RWPE2 (cell line): ENCODE results near the gene SUGCT.

Experiments
- ATAC-seq: fragments of 200-7000 bp; cut with Tn5 transposase; 3 replicates; pipeline ENCODE4 v1.9.1; 2021; ENCODE audit warnings: low read depth
- DNase-seq: peaks from one replicate; pipeline ENCODE4 v3.0.0-alpha.2; 2020; ENCODE audit warnings: low spot score
- H3K27ac ChIP-seq: fragments of 450-650 bp; 2 replicates; pipeline ENCODE4 v1.5.1; 2017; ENCODE audit warnings: mild to moderate bottlenecking; ENCODE audit not compliant: poor library complexity, severe bottlenecking
- H3K27me3 ChIP-seq: fragments of 250-450 bp; sonication (Bioruptor Pico); 2 replicates; pipeline ENCODE4 v1.5.1; 2021; ENCODE audit warnings: mild to moderate bottlenecking, moderate library complexity; ENCODE audit not compliant: insufficient read depth, poor library complexity, severe bottlenecking
- H3K36me3 ChIP-seq: fragments of 250-450 bp; sonication (Bioruptor Pico); 2 replicates; pipeline ENCODE4 v1.5.1; 2020; ENCODE audit warnings: low read depth, mild to moderate bottlenecking, moderate library complexity
- H3K4me1 ChIP-seq: fragments of 250-450 bp; sonication (Bioruptor Pico); 2 replicates; pipeline ENCODE4 v1.5.1; 2021; ENCODE audit warnings: mild to moderate bottlenecking, moderate library complexity; ENCODE audit not compliant: insufficient read depth, poor library complexity, severe bottlenecking
- H3K4me3 ChIP-seq: fragments of 250-450 bp; sonication (Bioruptor Pico); 2 replicates; pipeline ENCODE4 v1.5.1; 2021; ENCODE audit warnings: mild to moderate bottlenecking, moderate library complexity; ENCODE audit not compliant: severe bottlenecking
- H3K9me3 ChIP-seq: fragments of 250-450 bp; sonication (Bioruptor Pico); 2 replicates; pipeline ENCODE4 v1.5.1; 2021; ENCODE audit warnings: mild to moderate bottlenecking, moderate library complexity; ENCODE audit not compliant: severe bottlenecking
- CTCF ChIP-seq: fragments of 450-650 bp; IDR thresholded peaks from one replicate; pipeline ENCODE4 v1.5.1; 2017; ENCODE audit warnings: mild to moderate bottlenecking, moderate library complexity; ENCODE audit not compliant: poor library complexity, severe bottlenecking

Gene SUGCT

GRCh38 chr7:40880581-40880980 is 745.8 kb downstream of the SUGCT start:
- no peaks in the 10 kb centered on the region for H3K27me3 ChIP-seq
- no peak overlapping the region for H3K27ac ChIP-seq
- no peak for DNase-seq
- TF ChIP-seq CTCF: no peak
- no peak overlapping the region for H3K4me3 ChIP-seq
- ATAC-seq: no peak
- H3K9me3 ChIP-seq: no peaks in the 10 kb centered on the region
- H3K4me1 ChIP-seq: no peaks in the 10 kb centered on the region
- no peaks in the 10 kb centered on the region for H3K36me3 ChIP-seq

DNA sequence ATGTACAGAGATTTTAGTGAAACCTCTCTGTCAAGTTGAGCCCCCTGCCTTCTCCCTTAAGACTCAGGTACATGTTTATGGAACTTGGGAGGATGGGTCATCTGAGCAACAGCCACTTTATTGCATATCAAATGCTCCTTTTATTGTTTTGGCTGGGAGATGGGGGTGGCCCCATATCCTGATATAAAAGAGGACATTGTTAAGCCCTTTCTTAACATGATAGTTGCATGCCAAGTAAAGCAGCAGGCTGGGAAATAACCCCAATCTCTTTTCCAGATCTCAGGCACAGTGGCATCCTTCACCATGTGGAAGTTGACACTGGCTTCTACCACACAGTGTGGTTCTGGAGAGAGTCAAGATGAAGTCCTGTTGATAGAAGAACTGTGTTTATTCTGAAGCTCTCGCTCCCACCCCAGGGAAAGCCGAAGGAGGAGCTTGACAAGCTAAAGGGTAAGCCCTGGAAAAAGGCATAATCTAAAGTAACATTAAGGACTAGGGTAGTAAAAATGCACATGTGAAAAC is 746.7 kb downstream of the SUGCT start:
- H3K4me3 ChIP-seq: no peak overlapping the region
- no peak overlapping the region for H3K27ac ChIP-seq
- H3K27me3 ChIP-seq: no peaks in the 10 kb centered on the region
- DNase-seq (no peak), ATAC-seq (no peak)
- H3K36me3 ChIP-seq: no peaks in the 10 kb centered on the region
- no peaks in the 10 kb centered on the region for H3K9me3 ChIP-seq
- no peak for TF ChIP-seq CTCF
- no peaks in the 10 kb centered on the region for H3K4me1 ChIP-seq

DNA sequence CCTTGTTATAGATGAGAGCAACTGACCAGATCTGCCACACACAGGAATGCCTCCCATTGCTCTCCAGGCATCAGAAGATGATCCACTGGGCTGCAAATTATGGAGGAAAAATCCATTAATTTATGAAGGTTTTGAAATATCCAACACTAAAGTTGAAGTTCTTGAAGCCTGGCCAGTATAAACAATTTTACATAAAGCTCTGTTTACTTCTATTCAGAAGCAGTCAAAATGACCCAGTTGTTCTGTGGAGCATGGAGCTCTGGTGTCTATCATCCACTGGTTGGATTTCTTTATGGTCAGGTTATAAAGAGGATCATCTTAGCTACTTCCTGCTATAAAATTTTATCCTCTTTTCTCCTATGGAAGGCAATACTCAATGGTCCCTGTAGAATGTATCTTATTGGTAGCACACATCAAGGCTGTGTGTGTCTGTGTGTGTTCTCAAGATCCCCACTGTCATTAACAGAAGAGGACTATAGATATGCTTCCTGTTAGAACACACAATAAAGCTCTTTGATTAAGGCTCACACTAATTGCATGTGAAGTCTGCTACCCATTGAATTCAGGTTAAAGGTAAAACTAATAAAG is 747.4 kb downstream of the SUGCT start:
- ATAC-seq (no peak), DNase-seq (no peak)
- H3K9me3 ChIP-seq: no peaks in the 10 kb centered on the region
- H3K27ac ChIP-seq: no peak overlapping the region
- no peaks in the 10 kb centered on the region for H3K4me1 ChIP-seq
- no peak for TF ChIP-seq CTCF
- H3K36me3 ChIP-seq: no peaks in the 10 kb centered on the region
- H3K4me3 ChIP-seq: no peak overlapping the region
- H3K27me3 ChIP-seq: no peaks in the 10 kb centered on the region

DNA sequence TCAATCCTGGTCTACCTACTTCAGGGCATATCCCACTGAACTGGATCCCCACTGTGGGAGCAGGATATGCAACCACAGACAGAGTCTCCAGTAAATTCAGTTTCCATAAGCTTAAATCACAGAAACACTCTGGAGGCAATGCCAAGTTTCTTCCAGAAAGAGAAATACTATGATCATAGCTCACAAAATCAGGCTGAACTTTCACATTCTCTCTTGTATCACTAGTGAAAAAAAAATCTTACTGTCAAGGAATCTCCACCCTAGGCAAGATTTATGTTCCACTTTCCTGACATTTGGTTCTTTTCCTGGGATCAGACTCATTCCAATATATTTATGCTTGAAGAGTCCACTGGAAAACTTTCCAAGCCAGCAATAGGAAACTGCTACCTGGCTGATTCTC is 749.0 kb downstream of the SUGCT start:
- no peak for TF ChIP-seq CTCF
- no peak overlapping the region for H3K4me3 ChIP-seq

DNA sequence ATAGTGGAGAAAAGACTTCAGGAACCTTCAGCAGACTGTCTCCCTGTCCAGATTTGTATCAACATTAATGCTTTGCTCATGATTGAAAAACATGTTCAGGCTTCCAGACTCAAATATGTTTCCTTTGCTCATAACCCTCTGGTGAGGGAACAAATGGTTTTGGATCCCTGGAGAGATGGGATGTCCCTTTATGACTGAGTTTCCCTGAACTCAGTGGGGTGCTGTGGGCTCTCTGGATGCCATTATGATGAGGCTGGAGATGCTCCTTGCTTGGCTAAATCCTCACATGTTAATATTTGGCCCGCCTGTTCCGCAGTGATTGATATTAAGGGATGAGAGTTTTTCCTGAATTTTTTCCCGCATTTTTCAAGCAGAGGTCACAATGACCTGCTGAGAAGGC is 749.4 kb downstream of the SUGCT start:
- Histone ChIP-seq H3K36me3 (no peaks in the 10 kb centered on the region), H3K27ac (no peak overlapping the region), H3K4me3 (no peak overlapping the region), H3K4me1 (no peaks in the 10 kb centered on the region), H3K9me3 (no peaks in the 10 kb centered on the region), H3K27me3 (no peaks in the 10 kb centered on the region)
- no peak for TF ChIP-seq CTCF
- DNase-seq: no peak
- ATAC-seq: no peak

More for the DNA sequence above, 749.0 kb downstream of the SUGCT start:
- DNase-seq (no peak), ATAC-seq (no peak)
- no peaks in the 10 kb centered on the region for H3K27me3 ChIP-seq
- H3K9me3 ChIP-seq: no peaks in the 10 kb centered on the region
- no peaks in the 10 kb centered on the region for H3K4me1 ChIP-seq
- no peak overlapping the region for H3K27ac ChIP-seq
- no peaks in the 10 kb centered on the region for H3K36me3 ChIP-seq
